ENCODE data around the gene MOV10.

The MOV10 gene

DNA sequence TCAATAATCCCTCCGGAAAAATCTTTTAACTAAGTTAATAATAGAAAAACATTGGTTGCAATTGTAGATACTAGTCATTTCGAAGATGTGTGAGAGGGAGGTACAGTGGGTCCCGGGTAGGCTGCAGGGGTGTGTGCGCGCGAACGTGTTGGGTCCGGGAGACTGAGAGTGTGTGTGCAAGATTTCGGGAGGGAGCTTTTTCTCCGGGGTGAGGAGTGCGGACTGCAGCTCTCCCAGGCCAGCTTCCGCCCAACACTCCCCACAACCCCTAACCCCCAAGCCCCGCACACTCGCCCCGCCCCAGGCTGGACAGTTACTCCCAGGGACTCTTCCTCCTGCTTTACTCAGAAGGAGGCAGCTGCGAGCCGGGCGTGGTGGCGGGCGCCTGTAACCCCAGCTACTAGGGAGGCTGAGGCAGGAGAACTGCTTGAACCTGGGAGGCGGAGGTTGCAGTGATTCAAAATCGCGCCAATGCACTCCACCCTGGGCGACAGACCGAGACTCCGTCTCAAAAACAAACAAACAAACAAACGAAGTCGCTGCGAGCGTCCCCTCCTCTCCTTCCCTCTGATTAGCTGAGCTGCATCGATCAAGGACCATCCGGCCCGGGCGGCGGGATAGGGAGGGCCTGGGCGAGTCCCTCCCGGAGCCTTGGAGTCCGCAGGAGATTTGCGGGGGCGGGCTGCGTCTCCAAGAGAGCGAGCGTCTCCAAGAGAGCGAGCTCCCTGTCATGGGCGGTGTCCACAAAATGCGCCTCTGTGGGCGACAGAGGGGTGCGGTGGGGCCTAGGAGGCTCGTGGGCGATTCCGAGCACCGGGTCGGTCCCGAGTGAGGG is 68.9 kb downstream of the MOV10 start:
- DNase-seq = no peak

DNA sequence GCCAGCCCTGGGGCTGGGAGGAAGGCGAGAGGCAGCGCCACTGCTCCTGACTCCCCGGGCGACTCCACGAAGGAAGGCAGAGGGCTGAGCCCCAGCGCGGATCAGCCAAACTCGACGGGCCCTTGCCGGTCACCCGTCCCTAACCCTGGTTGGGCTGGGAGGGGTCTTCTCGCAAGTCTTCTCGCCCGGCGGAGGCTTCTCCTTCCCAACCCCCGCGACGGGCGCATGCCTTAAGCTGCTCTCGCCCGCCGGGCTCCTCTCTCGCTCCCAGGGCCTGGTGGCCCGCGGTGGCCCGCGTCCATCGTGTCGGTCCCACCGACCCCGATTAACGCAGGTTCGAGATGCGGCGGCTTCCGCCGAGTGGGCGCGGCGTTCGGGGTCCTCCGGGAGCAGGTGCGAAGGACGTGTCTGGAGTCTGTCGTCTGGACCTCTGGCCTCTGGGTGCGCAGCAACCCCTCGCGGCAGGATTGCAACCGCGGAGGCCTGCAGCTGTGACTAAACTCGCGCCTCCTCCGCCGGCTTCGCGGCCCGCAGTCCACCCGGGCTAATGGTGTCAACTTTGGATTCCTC is 69.6 kb downstream of the MOV10 start:
- no peak for DNase-seq

DNA sequence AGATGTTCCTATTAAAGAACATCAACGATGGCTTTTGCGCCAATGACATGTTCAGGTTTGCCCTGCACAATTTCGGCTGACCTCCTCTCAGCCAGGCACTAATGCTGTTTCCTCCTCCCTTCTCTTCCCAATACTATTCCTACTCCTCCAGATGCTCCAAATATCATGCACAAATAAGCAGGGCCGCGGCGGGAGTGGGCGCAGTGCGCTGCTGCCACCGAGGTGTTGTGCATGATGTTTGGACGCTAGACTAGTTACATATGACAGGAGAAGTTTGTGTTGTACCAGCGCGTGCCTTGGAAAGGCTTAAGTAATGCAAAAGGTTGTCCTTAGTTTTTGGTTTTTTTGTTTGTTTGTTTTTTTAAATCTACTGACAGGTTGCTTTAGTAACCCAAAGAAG is 73.9 kb downstream of the MOV10 start:
- no peak for DNase-seq
